Skin epidermis (tissue), 12 donors: Measurements from ENCODE around the gene CTDSP1.

Experiments used
- H3K27ac ChIP-seq, 21 experiments: fragments of 200-600 bp; sonication (generic) in 11 of 21; one replicate each; pipeline ENCODE4 v1.5.0; 2020; ENCODE audit warnings: mild to moderate bottlenecking in 3 of 21, inconsistent platforms in 2 of 21, moderate library complexity in 2 of 21
- H3K4me3 ChIP-seq, 7 experiments: fragments of 200-600 bp; sonication (generic) in 2 of 7; one replicate each; pipeline ENCODE4 v1.5.0; 2020; ENCODE audit warnings: inconsistent platforms in 2 of 7, mild to moderate bottlenecking in 2 of 7, moderate library complexity in 1 of 7

CTDSP1 gene

DNA sequence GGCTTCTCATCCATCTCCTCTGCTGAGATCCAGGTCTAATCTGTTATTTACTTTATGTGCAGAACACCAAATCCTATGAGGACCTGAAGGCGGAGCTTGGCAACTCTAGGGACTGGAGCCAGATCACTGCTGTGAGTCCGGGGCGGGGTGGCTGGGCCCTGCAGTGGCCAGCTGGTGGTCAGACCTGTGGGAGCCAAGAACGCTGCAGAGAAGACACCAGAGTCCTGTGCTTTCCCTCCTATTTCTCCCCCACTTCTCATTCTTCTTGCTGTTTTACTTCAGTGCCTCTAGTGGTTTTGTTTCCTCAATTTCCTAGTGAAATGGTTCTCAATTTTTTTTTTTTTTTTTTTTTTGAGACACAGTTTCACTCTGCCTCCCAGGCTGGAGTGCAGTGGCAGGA, 38.9 kb downstream of the CTDSP1 start:
- H3K4me3 ChIP-seq = no peak overlapping the region
- no peak overlapping the region for H3K27ac ChIP-seq

DNA sequence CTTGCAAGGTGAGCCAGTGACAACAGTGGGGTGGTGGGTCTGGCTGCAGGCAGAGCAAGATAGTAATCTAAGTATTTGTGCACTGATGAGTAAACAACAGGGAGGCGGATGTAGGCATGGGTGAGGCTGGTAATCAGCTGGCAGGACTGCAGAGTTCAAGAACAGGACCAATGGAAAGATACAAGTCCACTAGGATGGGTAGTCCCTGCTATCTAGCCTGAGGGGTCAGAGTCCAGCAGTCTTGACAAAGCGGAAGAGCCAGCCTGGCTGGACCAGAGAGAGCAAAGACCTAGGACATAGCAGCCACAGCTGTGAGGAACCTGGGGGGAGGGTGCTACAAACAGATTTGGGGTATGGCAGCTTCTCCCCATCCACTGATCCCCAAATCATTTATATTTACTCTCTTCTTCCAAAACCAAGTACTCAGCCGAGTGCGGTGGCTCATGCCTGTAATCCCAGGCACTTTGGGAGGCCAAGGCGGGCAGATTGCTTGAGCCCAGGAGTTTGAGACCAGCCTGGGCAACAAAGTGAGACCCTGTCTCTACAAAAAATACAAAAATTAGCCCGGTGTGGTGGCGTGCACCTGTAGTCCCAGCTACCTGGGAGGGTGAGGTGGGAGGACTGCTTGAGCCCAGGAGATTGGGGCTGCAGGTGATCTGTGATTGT, 45.2 kb downstream of the CTDSP1 start:
- no peak overlapping the region for H3K27ac ChIP-seq
- H3K4me3 ChIP-seq = no peak overlapping the region

DNA sequence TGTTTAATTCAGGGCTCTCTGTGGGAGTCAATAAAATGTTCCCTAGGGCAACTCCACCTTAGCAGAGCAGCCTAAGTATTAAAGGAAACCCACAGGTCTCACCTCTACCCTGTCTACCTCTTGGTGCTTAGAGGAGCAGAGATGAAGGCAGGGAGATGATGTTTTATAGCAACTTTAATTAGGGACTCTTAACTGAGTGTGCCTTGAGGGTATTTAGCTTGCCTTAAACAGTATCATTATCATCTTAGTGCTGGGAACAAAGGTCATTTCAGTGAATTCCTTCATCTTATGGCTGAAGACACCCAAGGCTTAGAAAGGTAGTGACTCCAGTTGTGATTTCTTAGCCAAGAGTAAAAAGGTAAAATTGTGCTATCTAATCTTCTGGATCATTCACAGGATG, 45.9 kb downstream of the CTDSP1 start:
- H3K4me3 ChIP-seq = no peak overlapping the region
- H3K27ac ChIP-seq = no peak overlapping the region

DNA sequence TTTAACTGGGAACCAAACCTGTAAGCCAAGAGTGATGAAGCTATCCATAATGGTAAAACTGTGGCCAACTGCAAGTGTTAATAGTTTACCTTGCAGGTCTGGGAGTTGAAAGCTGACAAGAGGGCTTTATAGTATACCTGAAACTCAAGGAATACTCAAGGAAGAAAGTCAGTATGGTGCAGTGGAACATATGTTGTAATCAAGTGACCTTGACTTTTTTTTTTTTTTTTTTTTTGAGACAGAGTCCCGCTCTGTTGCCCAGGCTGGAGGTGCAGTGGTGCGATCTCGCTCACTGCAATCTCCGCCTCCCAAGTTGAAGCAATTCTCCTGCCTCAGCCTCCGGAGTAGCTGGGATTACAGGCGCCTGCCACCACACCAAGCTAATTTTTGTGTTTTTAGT, 46.9 kb downstream of the CTDSP1 start:
- Histone ChIP-seq H3K27ac (no peak overlapping the region), H3K4me3 (no peak overlapping the region)

DNA sequence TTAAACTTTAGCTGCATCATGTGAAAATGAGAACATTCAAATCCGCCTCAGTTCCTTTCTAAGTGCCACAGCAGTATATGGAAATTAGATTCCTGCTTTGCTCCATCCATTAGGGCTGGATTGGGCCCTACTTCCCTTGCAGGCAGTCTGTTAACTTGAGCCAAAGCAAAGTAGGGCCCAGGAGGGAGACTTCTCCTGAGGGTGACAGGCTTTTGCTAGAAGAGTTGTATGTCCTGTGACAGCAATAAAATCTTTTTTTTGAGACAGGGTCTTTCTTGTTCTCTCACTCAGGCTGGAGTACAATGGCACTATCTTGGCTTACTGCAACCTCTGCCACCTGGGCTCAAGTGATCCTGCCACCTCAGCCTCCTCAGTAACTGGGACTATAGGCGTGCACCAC, 47.4 kb downstream of the CTDSP1 start:
- H3K27ac ChIP-seq = no peak overlapping the region
- H3K4me3 ChIP-seq = no peak overlapping the region

DNA sequence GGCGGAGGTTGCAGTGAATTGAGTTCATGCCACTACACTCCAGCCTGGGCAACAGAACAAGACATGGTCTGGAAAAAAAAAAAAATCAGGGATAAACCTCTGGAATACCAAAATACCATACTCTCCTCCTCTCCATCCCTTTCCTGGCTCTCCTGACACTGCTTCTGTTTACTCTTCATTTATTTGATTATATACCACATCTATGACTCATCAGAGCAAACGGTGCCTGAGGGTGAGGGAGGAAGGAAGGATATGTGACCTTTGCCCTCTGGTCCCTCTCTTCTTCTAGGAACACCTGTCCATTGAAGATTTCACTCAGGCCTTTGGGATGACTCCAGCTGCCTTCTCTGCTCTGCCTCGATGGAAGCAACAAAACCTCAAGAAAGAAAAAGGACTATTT, 49.3 kb downstream of the CTDSP1 start:
- Histone ChIP-seq H3K27ac (no peak overlapping the region), H3K4me3 (no peak overlapping the region)

DNA sequence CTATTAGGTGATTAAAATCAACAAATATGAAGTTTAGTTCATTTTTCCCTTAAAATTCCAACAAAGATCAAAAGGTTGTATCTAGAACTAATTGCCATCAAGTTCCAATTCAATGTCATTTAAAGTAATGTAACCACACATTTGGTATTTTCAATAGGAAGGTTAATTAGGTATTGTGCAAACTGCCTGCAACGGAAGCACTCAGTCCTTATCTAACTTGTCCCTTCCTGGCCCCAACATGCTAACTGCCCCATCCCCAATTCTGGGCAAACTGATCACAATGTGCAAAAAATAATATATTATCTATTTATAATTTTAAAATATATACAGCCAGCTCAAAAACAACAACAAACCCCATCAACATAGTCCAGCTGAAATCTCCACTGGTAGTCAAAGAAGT, 52.4 kb downstream of the CTDSP1 start:
- Histone ChIP-seq H3K27ac (no peak overlapping the region), H3K4me3 (no peak overlapping the region)
